GM10847 (cell line): ENCODE measurements around the gene PLEKHN1.
A peak's percentile ranks its signal among the peaks of the same experiment; 100 is the strongest.

Experiments used
- POLR2A ChIP-seq: IDR thresholded peaks from 2 replicates; pipeline ENCODE4 v1.6.1; 2011; ENCODE audit not compliant: insufficient read length; ENCODE audit errors: extremely low read depth

The PLEKHN1 gene

DNA sequence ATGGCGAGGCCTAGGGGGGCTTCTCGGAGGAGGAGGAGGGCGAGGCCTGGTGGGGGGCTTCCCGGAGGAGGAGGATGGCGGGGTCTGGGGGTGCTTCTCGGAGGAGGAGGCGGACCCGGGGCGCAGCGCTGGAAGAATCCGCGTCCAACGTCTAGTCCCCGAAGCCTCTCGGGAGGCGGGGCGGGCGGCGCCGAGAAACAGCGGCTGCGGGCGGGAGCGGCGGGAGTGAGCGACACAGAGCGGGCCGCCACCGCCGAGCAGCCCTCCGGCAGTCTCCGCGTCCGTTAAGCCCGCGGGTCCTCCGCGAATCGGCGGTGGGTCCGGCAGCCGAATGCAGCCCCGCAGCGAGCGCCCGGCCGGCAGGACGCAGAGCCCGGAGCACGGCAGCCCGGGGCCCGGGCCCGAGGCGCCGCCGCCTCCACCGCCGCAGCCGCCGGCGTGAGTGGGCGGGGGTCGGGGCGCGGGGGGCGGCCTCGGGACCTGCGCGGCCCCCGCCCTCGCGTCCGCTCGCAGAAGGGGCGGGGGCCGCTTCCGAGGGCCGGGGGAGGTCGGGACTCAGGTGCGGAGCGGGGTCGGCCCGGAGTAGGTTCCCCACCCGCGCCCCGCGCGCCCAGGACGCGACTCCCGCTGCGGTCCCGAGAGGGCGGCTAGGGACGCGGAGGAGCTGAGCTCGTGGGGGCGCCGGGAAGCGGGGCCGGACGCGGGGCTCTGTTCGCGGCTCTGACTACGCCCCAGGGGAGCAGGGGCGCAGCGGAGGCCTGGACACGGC, 5.7 kb upstream of the PLEKHN1 start, which contains the start of gene KLHL17:
TSS of gene KLHL17 (plus strand) at position 222 of the 769 bp plus-strand sequence. CDS start at position 332, 110 bp downstream.
- peak; percentile 24 for TF ChIP-seq POLR2A

DNA sequence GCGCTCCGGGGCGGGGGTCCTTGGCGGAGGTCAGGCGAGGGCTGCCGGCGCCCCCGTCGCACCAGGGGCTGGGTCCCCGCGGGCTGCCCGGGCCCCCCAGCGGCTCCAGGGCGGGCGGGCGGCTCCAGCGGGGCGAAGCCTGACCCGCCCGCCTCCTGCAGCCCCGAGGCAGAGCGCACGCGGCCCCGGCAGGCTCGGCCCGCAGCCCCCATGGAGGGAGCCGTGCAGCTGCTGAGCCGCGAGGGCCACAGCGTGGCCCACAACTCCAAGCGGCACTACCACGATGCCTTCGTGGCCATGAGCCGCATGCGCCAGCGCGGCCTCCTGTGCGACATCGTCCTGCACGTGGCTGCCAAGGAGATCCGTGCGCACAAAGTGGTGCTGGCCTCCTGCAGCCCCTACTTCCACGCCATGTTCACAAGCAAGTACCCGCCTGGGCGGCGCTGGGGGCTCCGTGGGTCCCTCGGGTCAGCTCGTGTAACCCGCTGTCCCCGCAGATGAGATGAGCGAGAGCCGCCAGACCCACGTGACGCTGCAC, 5.1 kb upstream of the PLEKHN1 start:
- TF ChIP-seq POLR2A: no peak

DNA sequence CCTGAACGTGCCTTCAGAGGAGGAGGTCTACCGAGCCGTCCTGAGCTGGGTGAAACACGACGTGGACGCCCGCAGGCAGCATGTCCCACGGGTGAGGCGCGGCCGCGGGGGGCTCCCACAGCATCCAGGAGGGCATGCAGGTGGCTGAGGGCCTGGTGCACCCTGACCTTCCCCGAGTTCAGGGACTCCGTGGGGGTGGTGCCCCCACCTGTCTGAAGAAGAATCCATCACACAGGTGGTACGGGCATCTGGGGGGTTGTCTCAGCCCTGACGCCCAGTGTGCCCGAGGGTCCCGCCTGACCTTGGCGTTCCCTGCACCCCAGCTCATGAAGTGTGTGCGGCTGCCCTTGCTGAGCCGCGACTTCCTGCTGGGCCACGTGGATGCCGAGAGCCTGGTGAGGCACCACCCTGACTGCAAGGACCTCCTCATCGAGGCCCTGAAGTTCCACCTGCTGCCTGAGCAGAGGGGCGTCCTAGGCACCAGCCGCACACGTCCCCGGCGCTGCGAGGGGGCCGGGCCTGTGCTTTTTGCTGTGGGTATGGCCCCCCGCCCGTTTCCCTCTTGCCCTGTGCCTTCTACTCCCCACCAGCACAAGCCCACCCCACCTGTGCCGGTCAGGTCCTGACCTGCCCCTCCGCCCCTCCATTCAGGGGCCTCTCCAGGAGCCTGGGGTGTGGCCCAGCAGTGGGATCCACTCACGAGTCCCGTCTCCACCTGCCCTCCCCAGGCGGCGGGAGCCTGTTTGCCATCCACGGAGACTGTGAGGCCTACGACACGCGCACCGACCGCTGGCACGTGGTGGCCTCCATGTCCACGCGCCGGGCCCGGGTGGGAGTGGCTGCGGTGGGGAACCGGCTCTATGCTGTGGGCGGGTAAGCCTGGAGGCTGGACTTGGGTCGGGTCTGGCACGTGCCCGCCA, 3.6 kb upstream of the PLEKHN1 start:
- TF ChIP-seq POLR2A: no peak

- no peak for TF ChIP-seq POLR2A
Observed at GRCh38 chr1:963301-963651, 3.0 kb upstream of the PLEKHN1 start.

DNA sequence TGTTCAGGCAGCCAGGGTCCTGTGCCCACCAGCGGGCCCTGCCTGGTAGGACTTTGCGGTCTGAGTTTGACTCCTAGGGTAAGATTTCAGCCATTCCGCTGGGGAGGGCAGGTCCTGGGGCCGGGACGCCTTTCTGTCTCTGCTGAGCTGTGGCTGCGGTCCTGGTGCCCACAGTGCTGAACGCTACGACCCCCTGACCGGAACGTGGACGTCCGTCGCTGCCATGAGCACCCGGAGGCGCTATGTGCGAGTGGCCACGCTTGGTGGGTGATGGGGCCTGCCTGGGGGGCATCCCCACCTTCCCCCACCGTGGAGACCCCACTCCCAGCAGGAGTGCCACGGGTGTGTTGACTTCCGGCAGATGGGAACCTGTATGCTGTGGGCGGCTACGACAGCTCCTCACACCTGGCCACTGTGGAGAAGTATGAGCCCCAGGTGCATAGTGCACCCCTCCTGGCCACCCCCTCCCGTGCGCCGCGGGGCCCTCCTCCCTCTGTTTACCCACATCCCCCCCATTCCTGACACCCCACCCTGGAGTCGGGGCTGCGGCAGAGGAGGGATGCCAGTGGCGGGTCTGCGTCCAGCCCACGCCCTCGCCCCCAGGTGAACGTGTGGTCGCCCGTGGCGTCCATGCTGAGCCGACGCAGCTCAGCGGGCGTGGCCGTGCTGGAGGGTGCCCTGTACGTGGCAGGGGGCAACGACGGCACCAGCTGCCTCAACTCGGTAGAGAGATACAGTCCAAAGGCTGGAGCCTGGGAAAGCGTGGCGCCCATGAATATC, 2.3 kb upstream of the PLEKHN1 start:
- no peak for TF ChIP-seq POLR2A

DNA sequence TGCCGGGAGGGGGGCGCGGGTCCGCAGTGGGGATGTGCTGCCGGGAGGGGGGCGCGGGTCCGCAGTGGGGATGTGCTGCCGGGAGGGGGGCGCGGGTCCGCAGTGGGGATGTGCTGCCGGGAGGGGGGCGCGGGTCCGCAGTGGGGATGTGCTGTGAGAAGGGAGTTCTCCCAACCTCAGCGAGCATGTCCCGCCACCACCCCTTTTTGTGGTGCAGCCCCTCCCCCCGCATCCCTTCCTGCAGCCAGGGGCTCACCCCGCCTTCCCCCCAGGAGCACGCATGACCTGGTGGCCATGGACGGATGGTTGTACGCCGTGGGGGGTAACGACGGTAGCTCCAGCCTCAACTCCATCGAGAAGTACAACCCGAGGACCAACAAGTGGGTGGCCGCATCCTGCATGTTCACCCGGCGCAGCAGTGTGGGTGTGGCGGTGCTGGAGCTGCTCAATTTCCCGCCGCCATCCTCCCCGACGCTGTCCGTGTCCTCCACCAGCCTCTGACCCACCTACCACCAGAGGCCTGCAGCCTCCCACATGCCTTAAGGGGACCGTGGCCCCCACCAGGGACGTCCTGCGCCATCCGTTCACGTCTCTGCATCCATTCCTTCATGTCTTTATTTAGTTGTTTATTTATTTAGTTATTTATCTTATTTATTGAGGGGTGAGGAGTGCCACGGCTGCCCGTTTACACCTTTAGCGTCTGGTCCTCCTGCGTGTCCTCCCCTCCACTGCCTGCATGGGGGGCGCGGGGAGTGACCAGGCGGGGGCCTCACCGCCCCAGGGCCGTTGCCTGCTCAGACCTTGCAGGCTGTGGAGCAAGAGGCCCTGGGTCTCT, 1.4 kb upstream of the PLEKHN1 start:
- TF ChIP-seq POLR2A: no peak

DNA sequence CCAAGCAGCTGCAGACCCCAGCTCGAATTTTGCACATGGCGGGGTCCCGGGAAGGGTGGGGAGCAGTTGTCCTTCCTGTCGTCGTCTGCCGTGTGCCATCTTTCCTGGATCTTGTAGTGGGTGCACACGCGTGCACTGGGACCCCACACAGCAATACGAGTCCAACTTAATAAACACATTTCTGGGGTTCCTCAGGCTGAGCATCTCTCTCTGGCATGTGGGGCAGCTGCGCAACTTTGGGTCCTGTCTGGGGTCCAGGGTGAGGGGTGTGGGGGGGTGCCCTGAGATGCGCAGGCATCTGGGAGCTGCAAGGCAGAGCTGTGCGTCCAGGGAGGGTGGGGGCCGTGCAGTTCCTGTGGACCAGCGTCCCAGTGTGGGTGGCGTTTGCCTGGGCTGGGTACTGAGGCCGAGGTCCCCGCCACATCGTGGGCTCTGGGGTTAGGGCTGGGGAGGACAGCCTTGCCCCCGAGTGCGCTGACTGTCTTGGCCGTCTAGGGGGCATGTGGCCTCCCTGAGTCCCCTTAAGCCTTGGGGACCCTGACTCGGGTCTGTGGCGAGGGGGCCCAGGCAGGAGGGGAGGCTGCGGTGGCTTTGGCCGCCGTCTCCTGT, 652 bp upstream of the PLEKHN1 start:
- no peak for TF ChIP-seq POLR2A

DNA sequence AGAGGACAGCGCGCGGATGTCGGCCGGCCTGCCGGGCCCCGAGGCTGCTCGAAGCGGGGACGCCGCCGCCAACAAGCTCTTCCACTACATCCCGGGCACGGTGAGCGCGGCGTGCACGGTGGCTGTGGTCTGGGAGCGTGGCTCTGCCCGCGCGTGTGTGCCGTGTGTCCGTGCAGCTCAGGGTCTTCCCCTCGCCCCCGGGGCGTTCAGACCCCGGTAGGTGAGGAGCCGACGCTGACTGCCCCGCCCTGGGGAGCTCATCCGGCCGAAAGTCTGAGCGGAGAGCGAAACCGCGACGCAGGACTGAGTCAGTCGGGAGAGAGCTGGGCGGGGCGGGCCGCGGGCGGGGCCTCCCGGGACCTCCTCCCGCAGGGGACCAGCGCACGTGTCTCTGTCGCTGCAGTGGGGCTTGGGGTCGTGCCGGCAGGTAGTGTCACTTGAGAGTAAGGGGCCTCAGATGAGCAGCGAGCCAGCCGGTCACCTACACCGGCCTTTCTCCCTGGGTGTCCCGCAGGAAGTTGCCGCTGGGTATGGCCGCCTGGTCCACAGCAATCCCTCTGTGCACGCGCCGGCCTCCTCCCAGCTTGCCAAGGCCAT, 520 bp downstream of the PLEKHN1 start:
- no peak for TF ChIP-seq POLR2A

- TF ChIP-seq POLR2A: no peak
Observed at GRCh38 chr1:967466-968343, 1.4 kb downstream of the PLEKHN1 start.

DNA sequence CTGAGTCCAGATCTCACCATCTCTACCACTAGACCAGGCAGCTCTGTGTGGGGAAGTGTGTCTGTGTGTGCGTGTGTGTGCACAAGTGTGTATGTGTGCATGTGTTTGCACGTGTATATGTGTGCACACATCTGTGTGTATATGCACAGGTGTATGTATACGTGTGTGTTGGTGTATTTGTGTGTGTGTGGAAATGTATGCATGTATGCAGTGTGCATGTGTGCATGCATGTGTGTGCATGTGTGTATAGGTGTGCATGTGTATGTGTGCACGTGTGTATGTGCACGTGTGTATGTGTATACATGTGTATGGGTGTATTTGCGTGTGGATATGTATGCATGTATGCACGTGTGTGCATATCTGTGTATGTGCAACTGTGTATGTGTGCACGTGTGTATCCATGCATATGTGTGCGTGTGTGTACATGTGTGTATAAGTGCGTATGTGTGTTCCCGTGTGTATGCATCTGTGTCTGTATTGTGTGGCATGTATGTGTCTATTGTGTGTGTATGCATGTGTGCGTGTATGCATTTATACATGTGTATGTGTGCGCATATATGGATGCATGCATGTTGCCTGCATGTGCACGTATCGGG, 3.1 kb downstream of the PLEKHN1 start:
- no peak for TF ChIP-seq POLR2A

- no peak for TF ChIP-seq POLR2A
Observed at GRCh38 chr1:970242-970972, 4.1 kb downstream of the PLEKHN1 start.
